ENCODE data around the gene PCNP. TPM values are rescaled to one million over a fixed set of nuclear protein-coding genes. Genes with fewer than 3 reads are reported as not detected.
"Not testable (repeated sequence)": the region's sequence is repeated elsewhere in the genome, so short reads cannot be mapped to it uniquely, and the experiment has no call there.

The PCNP gene
- polyA plus RNA-seq, 1 donor (not counting 4 experiments of a cell fraction or from before 2014, with no cell fraction given): 97.8 TPM

- TF ChIP-seq EZH2 (IDR thresholded peaks at IDR 0.05; ENCODE audit: low read length) (no peak), CTCF (optimal IDR thresholded peaks at IDR 0.05 in 1 of 3, IDR thresholded peaks at IDR 0.05 in 1 of 3, conservative IDR thresholded peaks at IDR 0.05 in 1 of 3; ENCODE audit: extremely low read depth in 1 of 3, insufficient read depth in 2 of 3, low read length in 3 of 3) (no peak)
- H3K4me3 ChIP-seq (ENCODE audit: control insufficient read depth in 2 of 3, extremely low read depth in 1 of 3, insufficient read depth in 2 of 3, low read depth in 1 of 3, low read length in 3 of 3): no peak overlapping the region
- no peak overlapping the region for H3K4me2 ChIP-seq (ENCODE audit: control insufficient read depth, extremely low read depth, insufficient read depth, low read depth, low read length)
- no peak overlapping the region for H3K27ac ChIP-seq (ENCODE audit: control insufficient read depth, insufficient read depth, low read length)
- no peaks in the 10 kb centered on the region for H3K36me3 ChIP-seq (ENCODE audit: control insufficient read depth in 2 of 2, extremely low read depth in 1 of 2, insufficient read depth in 2 of 2, low read length in 2 of 2)
- no peak for FAIRE-seq
- no peaks in the 10 kb centered on the region for H3K9me3 ChIP-seq (ENCODE audit: control insufficient read depth, low read depth, low read length)
- dilution Hi-C loops (cut with MboI; ENCODE audit: extremely low pct_ligation_motif_present, low sequenced_read_pairs): no loop called here
- H3K9me1 ChIP-seq (ENCODE audit: control insufficient read depth, extremely low read depth, insufficient read depth, low read length): no peaks in the 10 kb centered on the region
- no peaks in the 10 kb centered on the region for H3K4me1 ChIP-seq (ENCODE audit: control insufficient read depth, extremely low read depth, insufficient read depth, low read length)
- H3K79me2 ChIP-seq (ENCODE audit: control insufficient read depth, insufficient read depth, low read length): no peaks in the 10 kb centered on the region
- no peak overlapping the region for H3K9ac ChIP-seq (ENCODE audit: control insufficient read depth, extremely low read depth, insufficient read depth, low read length)
- no peak for DNase-seq (ENCODE audit: low read depth, low spot score)
- no peaks in the 10 kb centered on the region for H4K20me1 ChIP-seq (ENCODE audit: control insufficient read depth, extremely low read depth, insufficient read depth, low read length)
- no peaks in the 10 kb centered on the region for H3K27me3 ChIP-seq (ENCODE audit: control insufficient read depth, extremely low read depth, insufficient read depth, low read length)
- H2AFZ ChIP-seq (ENCODE audit: control insufficient read depth, low read length): no peak overlapping the region
These were observed 37.0 kb downstream of the PCNP start for GRCh38 chr3:101611023-101611422.

GRCh38 chr3:101613014-101613413, 39.0 kb downstream of the PCNP start:
- FAIRE-seq; H3K27ac ChIP-seq (ENCODE audit: control insufficient read depth, insufficient read depth, low read length); H3K9me3 ChIP-seq (ENCODE audit: control insufficient read depth, low read depth, low read length); H2AFZ ChIP-seq (ENCODE audit: control insufficient read depth, low read length); DNase-seq (ENCODE audit: low read depth, low spot score); H3K9me1 ChIP-seq (ENCODE audit: control insufficient read depth, extremely low read depth, insufficient read depth, low read length); H4K20me1 ChIP-seq (ENCODE audit: control insufficient read depth, extremely low read depth, insufficient read depth, low read length); H3K4me1 ChIP-seq (ENCODE audit: control insufficient read depth, extremely low read depth, insufficient read depth, low read length); H3K4me2 ChIP-seq (ENCODE audit: control insufficient read depth, extremely low read depth, insufficient read depth, low read depth, low read length); dilution Hi-C loops (cut with MboI; ENCODE audit: extremely low pct_ligation_motif_present, low sequenced_read_pairs); H3K36me3 ChIP-seq (ENCODE audit: control insufficient read depth in 2 of 2, extremely low read depth in 1 of 2, insufficient read depth in 2 of 2, low read length in 2 of 2); H3K9ac ChIP-seq (ENCODE audit: control insufficient read depth, extremely low read depth, insufficient read depth, low read length); H3K79me2 ChIP-seq (ENCODE audit: control insufficient read depth, insufficient read depth, low read length); H3K4me3 ChIP-seq (ENCODE audit: control insufficient read depth in 2 of 3, extremely low read depth in 1 of 3, insufficient read depth in 2 of 3, low read depth in 1 of 3, low read length in 3 of 3); H3K27me3 ChIP-seq (ENCODE audit: control insufficient read depth, extremely low read depth, insufficient read depth, low read length): not testable (repeated sequence)

- Histone ChIP-seq H2AFZ (ENCODE audit: control insufficient read depth, low read length) (no peak overlapping the region), H3K36me3 (ENCODE audit: control insufficient read depth in 2 of 2, extremely low read depth in 1 of 2, insufficient read depth in 2 of 2, low read length in 2 of 2) (no peaks in the 10 kb centered on the region), H3K27me3 (ENCODE audit: control insufficient read depth, extremely low read depth, insufficient read depth, low read length) (no peaks in the 10 kb centered on the region), H3K4me3 (ENCODE audit: control insufficient read depth in 2 of 3, extremely low read depth in 1 of 3, insufficient read depth in 2 of 3, low read depth in 1 of 3, low read length in 3 of 3) (no peak overlapping the region), H3K4me1 (ENCODE audit: control insufficient read depth, extremely low read depth, insufficient read depth, low read length) (no peaks in the 10 kb centered on the region), H3K27ac (ENCODE audit: control insufficient read depth, insufficient read depth, low read length) (no peak overlapping the region), H3K9me3 (ENCODE audit: control insufficient read depth, low read depth, low read length) (no peaks in the 10 kb centered on the region), H3K9me1 (ENCODE audit: control insufficient read depth, extremely low read depth, insufficient read depth, low read length) (no peaks in the 10 kb centered on the region), H3K9ac (ENCODE audit: control insufficient read depth, extremely low read depth, insufficient read depth, low read length) (no peak overlapping the region), H3K79me2 (ENCODE audit: control insufficient read depth, insufficient read depth, low read length) (no peaks in the 10 kb centered on the region), H3K4me2 (ENCODE audit: control insufficient read depth, extremely low read depth, insufficient read depth, low read depth, low read length) (no peak overlapping the region), H4K20me1 (ENCODE audit: control insufficient read depth, extremely low read depth, insufficient read depth, low read length) (no peaks in the 10 kb centered on the region)
- dilution Hi-C loops (cut with MboI; ENCODE audit: extremely low pct_ligation_motif_present, low sequenced_read_pairs): no loop called here
- DNase-seq (ENCODE audit: low read depth, low spot score) (no peak), FAIRE-seq (no peak)
- TF ChIP-seq EZH2 (IDR thresholded peaks at IDR 0.05; ENCODE audit: low read length): no peak
- TF ChIP-seq CTCF (optimal IDR thresholded peaks at IDR 0.05 in 1 of 3, IDR thresholded peaks at IDR 0.05 in 1 of 3, conservative IDR thresholded peaks at IDR 0.05 in 1 of 3; ENCODE audit: extremely low read depth in 1 of 3, insufficient read depth in 2 of 3, low read length in 3 of 3): no peak
These were observed 41.5 kb downstream of the PCNP start for GRCh38 chr3:101615525-101615924.

All from keratinocyte (primary cell).